ENCODE data around the gene SIL1. TPM values are rescaled to one million over a fixed set of nuclear protein-coding genes. Genes with fewer than 3 reads are reported as not detected.

Gene SIL1
- total RNA-seq, 2 donors from 2014 or later = 31.6 to 64.4 TPM

DNA sequence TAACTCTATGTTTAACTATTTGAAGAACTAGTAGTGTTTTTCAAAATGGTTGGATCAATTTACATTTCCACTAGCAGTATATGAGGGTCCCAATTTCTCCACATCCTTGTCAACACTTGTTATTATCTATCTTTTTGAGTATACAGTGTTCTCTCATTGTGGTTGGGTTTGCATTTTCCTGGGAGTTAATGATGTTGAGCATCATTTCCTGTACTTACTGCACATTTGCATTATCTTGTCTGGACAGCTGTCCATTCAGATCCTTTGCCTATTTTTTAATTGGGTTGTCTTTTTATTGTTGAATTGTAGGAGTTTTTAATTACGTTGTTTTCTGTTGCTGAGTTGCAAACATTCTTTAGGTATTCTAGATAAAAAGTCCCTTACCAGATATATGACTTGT lies 219.6 kb downstream of the SIL1 start:
- intact Hi-C loops (cut with DNase I) = no loop called here
- TF ChIP-seq, protein P1, sequence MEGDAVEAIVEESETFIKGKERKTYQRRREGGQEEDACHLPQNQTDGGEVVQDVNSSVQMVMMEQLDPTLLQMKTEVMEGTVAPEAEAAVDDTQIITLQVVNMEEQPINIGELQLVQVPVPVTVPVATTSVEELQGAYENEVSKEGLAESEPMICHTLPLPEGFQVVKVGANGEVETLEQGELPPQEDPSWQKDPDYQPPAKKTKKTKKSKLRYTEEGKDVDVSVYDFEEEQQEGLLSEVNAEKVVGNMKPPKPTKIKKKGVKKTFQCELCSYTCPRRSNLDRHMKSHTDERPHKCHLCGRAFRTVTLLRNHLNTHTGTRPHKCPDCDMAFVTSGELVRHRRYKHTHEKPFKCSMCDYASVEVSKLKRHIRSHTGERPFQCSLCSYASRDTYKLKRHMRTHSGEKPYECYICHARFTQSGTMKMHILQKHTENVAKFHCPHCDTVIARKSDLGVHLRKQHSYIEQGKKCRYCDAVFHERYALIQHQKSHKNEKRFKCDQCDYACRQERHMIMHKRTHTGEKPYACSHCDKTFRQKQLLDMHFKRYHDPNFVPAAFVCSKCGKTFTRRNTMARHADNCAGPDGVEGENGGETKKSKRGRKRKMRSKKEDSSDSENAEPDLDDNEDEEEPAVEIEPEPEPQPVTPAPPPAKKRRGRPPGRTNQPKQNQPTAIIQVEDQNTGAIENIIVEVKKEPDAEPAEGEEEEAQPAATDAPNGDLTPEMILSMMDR (IDR thresholded peaks at IDR 0.05) = no peak

DNA sequence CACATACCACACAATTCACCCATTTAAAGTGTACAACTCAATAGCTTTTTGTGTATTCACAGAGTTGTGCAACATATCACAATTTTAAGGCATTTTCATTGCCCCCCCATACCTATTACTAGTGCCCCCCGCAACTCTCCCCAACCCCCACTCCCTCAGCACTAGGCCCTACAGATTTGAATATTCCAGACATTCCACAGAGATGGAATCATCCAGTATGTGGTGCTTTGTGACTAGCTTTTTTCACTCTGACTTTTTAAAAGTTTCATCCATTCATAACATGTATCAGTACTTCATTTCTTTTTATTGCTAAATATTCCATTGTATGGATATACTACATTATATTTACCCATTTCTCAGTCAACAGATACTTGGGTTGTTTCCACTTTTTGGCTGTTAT lies 220.1 kb downstream of the SIL1 start:
- no peak for DNase-seq
- intact Hi-C loops (cut with DNase I) = no loop called here
- H3K4me3 ChIP-seq = no peak overlapping the region
- no peak overlapping the region for H3K27ac ChIP-seq
- no peaks in the 10 kb centered on the region for H3K27me3 ChIP-seq
- no peaks in the 10 kb centered on the region for H3K36me3 ChIP-seq
- H3K9me3 ChIP-seq = no peaks in the 10 kb centered on the region
- H3K4me1 ChIP-seq = no peaks in the 10 kb centered on the region
- TF ChIP-seq, protein P1 (IDR thresholded peaks at IDR 0.05) = no peak
- no peak overlapping the region for H3K9ac ChIP-seq (ENCODE audit: low read depth in 2 of 2, low read length in 2 of 2)

More for the DNA sequence above, 219.6 kb downstream of the SIL1 start:
- Histone ChIP-seq H3K9ac (ENCODE audit: low read depth in 2 of 2, low read length in 2 of 2) (no peak overlapping the region), H3K4me1 (no peaks in the 10 kb centered on the region), H3K4me3 (no peak overlapping the region), H3K27ac (no peak overlapping the region), H3K36me3 (no peaks in the 10 kb centered on the region), H3K9me3 (no peaks in the 10 kb centered on the region), H3K27me3 (no peaks in the 10 kb centered on the region)
- no peak for DNase-seq

DNA sequence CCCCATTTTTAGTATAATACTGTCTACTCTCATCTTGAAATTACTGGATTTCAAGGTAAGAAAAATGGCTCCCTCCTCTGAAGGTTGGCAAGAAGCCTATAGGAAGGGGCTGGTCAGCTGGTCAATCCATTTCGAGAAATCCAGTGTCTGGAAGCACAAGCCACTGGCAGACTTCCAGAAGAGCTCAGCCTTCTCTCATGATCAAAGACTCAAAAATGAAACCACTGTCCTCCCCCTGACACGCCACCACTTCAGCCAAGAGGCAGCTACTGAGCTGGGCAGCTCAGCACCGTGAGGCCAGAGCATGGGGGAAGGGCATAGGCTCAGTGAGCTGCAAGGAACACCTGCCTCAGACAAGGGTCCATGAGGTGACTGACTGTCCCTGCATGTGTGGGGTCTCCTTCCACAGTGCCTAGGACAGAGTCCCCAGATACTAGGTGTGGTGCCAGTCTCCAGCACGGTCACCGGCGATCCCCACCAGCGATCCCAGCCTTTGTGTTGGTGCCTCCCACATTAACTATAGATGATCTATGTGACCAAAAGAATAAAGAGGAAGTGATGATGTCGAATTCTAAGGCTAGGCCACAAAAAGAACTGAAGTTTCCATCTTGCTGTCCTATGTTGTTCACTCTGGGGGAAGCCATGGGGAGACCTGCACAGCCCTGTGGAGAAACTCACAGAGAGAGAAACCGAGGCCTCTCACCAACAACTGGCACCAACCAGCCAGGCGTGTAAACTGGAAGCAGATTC lies 222.9 kb downstream of the SIL1 start:
- no peaks in the 10 kb centered on the region for H3K36me3 ChIP-seq
- H3K4me3 ChIP-seq = no peak overlapping the region
- DNase-seq = no peak
- H3K9ac ChIP-seq (ENCODE audit: low read depth in 2 of 2, low read length in 2 of 2) = no peak overlapping the region
- intact Hi-C loops (cut with DNase I) = no loop called here
- TF ChIP-seq, protein P1 (IDR thresholded peaks at IDR 0.05) = no peak
- no peaks in the 10 kb centered on the region for H3K27me3 ChIP-seq
- no peak overlapping the region for H3K27ac ChIP-seq
- H3K4me1 ChIP-seq = no peaks in the 10 kb centered on the region
- H3K9me3 ChIP-seq = no peaks in the 10 kb centered on the region

DNA sequence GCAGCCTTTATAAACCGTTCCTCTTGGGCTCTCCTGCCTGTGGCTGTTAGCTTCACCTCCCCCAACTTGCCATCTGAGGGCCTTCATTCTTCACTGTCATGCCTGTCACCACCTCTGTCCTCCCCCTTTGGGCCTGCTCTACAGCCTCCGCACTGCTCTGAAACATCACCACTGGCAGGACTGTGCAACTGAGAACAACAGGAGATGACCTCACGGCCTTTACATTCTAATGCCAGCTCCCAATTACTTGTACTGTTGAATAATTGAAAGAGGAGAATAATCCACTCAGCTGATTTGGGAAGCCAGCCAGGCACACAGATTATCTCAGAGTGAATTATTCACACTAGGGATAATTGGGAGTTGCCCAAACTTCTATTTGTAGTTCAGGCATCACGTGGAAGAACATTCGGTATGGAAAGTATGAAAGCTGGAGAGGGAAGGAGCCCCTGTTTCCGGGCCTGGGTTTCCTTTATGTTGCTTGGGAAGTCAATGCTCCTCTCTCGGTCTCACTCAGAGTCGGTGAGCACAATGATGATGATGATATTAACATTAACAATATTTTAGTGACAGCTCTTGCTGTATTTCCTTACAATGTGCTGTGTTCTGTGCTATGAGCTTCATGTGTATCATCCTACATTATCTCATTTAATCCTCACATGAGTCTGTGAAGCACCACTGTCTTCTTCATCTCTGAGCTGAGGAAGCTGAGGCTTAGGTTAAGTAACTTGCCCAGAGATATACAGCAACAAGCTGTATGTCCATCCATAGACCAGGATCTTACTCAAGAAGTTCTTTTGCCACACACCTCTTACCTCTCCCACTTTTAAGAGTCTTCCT lies 223.7 kb downstream of the SIL1 start:
- intact Hi-C loops (cut with DNase I) = no loop called here
- no peak overlapping the region for H3K27ac ChIP-seq
- H3K36me3 ChIP-seq = no peaks in the 10 kb centered on the region
- H3K9ac ChIP-seq (ENCODE audit: low read depth in 2 of 2, low read length in 2 of 2) = no peak overlapping the region
- TF ChIP-seq, protein P1 (IDR thresholded peaks at IDR 0.05) = no peak
- H3K4me3 ChIP-seq = no peak overlapping the region
- no peak for DNase-seq
- H3K4me1 ChIP-seq = no peaks in the 10 kb centered on the region
- H3K9me3 ChIP-seq = no peaks in the 10 kb centered on the region
- H3K27me3 ChIP-seq = no peaks in the 10 kb centered on the region

DNA sequence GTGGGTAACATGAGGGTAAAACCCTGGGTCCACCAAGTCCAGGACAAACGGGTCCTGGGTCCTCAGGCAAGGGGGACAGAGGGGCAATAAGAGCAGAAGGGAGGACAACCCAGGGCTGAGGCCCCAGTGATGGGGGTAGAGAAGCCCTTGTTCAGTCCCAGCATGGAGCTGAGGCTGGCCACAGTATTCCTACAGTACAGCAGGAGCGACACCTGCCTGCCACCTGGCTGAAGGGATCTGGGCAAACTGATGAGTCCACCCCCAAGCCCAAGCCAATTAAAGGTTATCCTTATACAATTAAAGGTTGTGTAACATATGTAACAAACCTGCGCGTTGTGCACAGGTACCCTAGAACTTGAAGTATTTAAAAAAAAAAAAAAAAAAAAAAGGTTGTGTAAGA lies 225.3 kb downstream of the SIL1 start:
- H3K36me3 ChIP-seq = no peaks in the 10 kb centered on the region
- H3K4me3 ChIP-seq = no peak overlapping the region
- intact Hi-C loops (cut with DNase I) = no loop called here
- no peak for DNase-seq
- no peak overlapping the region for H3K9ac ChIP-seq (ENCODE audit: low read depth in 2 of 2, low read length in 2 of 2)
- no peak overlapping the region for H3K27ac ChIP-seq
- H3K4me1 ChIP-seq = no peaks in the 10 kb centered on the region
- H3K9me3 ChIP-seq = no peaks in the 10 kb centered on the region
- no peaks in the 10 kb centered on the region for H3K27me3 ChIP-seq
- TF ChIP-seq, protein P1 (IDR thresholded peaks at IDR 0.05) = no peak

Measured in colonic mucosa (tissue), 4 donors.